GM23248 (cell line): ENCODE results near the gene CLPTM1L. TPM values are rescaled to one million over a fixed set of nuclear protein-coding genes. Genes with fewer than 3 reads are reported as not detected.

Experiments used
- DNase-seq: peaks from one replicate; pipeline ENCODE4 v3.0.0-alpha.2; 2015
- H2AFZ ChIP-seq: fragments of 200-600 bp; sonication (generic); 2 replicates; pipeline ENCODE4 v1.6.1; 2016; ENCODE audit warnings: antibody characterized with exemption
- H3F3A ChIP-seq: fragments of 200-600 bp; sonication (generic); 2 replicates; pipeline ENCODE4 v1.6.1; 2016; ENCODE audit warnings: mild to moderate bottlenecking, antibody characterized with exemption, mixed run types; ENCODE audit not compliant: insufficient read depth
- H3K27ac ChIP-seq: fragments of 200-600 bp; sonication (generic); 2 replicates; pipeline ENCODE4 v1.5.1; 2016; ENCODE audit warnings: mild to moderate bottlenecking
- H3K27me3 ChIP-seq: fragments of 200-600 bp; sonication (generic); replicated peaks from 2 replicates; pipeline ENCODE4 v1.6.1; 2016; ENCODE audit warnings: mild to moderate bottlenecking; ENCODE audit not compliant: insufficient read depth
- H3K36me3 ChIP-seq: fragments of 200-600 bp; sonication (generic); 2 replicates; pipeline ENCODE4 v1.6.1; 2016; ENCODE audit warnings: low read depth, mild to moderate bottlenecking
- H3K4me1 ChIP-seq: fragments of 200-600 bp; sonication (generic); 2 replicates; pipeline ENCODE4 v1.6.1; 2016; ENCODE audit warnings: mild to moderate bottlenecking; ENCODE audit not compliant: insufficient read depth
- H3K4me2 ChIP-seq: fragments of 200-600 bp; sonication (generic); one replicate; pipeline ENCODE4 v1.6.1; 2016; ENCODE audit warnings: mild to moderate bottlenecking; ENCODE audit not compliant: unreplicated experiment
- H3K4me3 ChIP-seq: fragments of 200-600 bp; sonication (generic); 2 replicates; pipeline ENCODE4 v1.5.1; 2016; ENCODE audit warnings: mild to moderate bottlenecking
- H3K79me2 ChIP-seq: fragments of 200-600 bp; sonication (generic); 2 replicates; pipeline ENCODE4 v1.6.1; 2016; ENCODE audit warnings: mild to moderate bottlenecking; ENCODE audit not compliant: insufficient read depth
- H3K9ac ChIP-seq: fragments of 200-600 bp; sonication (generic); 2 replicates; pipeline ENCODE4 v1.6.1; 2016; ENCODE audit warnings: mild to moderate bottlenecking
- H3K9me2 ChIP-seq: fragments of 200-600 bp; sonication (generic); 2 replicates; pipeline ENCODE4 v1.6.1; 2016; ENCODE audit warnings: mixed run types, mild to moderate bottlenecking, moderate library complexity; ENCODE audit not compliant: insufficient read depth
- H3K9me3 ChIP-seq: fragments of 200-600 bp; sonication (generic); one replicate; pipeline ENCODE4 v1.6.1; 2017; ENCODE audit warnings: low read depth
- H4K20me1 ChIP-seq: fragments of 200-600 bp; sonication (generic); 2 replicates; pipeline ENCODE4 v1.6.0; 2016; ENCODE audit not compliant: insufficient read depth
- EZH2 ChIP-seq: fragments of 200-600 bp; sonication (generic); IDR thresholded peaks from 2 replicates; pipeline ENCODE4 v1.6.1; 2018; ENCODE audit warnings: antibody characterized with exemption, mild to moderate bottlenecking; ENCODE audit not compliant: insufficient read depth, poor library complexity, severe bottlenecking
- EZH2phosphoT487 ChIP-seq: fragments of 200-600 bp; sonication (generic); IDR thresholded peaks from 2 replicates; pipeline ENCODE4 v1.6.1; 2018; ENCODE audit warnings: antibody characterized with exemption, moderate library complexity, mild to moderate bottlenecking, low read depth; ENCODE audit not compliant: insufficient read depth
- WGBS, 2 experiments: methylation state at CpG; one replicate each; pipeline ENCODE4 v1.1.6; 2015 to 2017; ENCODE audit warnings: low lambda C conversion rate in 2 of 2, low coverage in 1 of 2; ENCODE audit errors: missing lambda C conversion rate in 2 of 2; 5-methylcytosine and 5-hydroxymethylcytosine counted together
- in situ Hi-C: fragments of 300-500 bp; cut with MboI; formaldehyde crosslinking; loops from 2 replicates; pipeline ENCODE4 v1.15.0; 2020
- polyA plus RNA-seq: library from polyadenylated mRNA; unstranded; fragments of >200 nt; fragmentation: Nextera tagmentation; extraction: Ambion mirVana; gene quantifications from 2 replicates; pipeline ENCODE4 v1.2.1, GENCODE V29; 2016
- total RNA-seq: library from RNA; depleted of rRNA; stranded (reverse); fragments of >200 nt; shearing (Covaris generic); gene quantifications from 2 replicates; pipeline ENCODE4 v1.2.3, GENCODE V29; 2014

CLPTM1L gene
- total and polyA plus RNA-seq, 2 experiments from 2014 or later, result 25.6 to 135 TPM

DNA sequence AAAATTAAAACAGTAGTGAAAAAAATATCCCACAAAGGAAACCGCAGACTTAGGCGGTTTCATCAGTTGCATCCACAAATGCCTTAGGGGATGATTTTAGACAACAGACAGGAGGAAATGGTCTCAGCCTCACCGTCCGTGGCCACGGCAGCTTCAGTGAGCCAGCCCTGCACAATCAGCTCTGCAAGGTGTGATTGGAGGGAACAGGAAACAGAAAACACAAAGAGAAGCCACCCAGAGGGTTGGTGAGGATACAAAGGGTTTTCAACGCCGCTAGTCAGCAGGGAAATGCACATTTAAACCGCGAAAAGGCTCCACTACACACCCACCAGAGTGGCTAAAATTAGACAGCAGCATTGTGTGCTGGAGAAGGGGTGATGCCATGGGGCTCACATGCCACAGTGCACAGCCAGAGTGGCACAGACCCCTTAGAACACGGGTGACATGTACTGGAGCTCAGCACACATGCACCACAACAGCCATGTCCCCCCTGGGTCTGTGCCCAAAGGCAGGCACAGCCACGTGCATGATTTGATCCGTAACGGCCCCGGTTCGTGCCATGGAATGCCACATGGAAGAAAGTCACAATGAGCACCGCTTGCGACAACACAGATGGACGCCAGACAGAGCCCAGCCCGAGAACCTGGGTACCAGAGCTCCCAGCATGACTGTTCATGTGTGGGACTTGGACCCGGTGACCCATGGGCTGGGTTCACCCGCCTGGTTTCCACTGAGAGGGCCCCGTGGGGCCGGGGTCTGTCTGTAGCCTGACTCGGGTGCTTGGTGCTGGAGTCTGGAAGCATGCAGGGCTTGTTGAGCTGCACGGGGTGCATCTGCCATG is 31.7 kb downstream of the CLPTM1L start:
- 0 out of 2 replicates have a peak, but pooled peaks cover 10% of the 10 kb centered on the region for H3K27me3 ChIP-seq
- TF ChIP-seq EZH2phosphoT487, result no peak
- no peak for TF ChIP-seq EZH2
- no peaks in the 10 kb centered on the region; the same call in 1 of the 2 replicates for H3K36me3 ChIP-seq
- DNase-seq, result no peak
- no peaks in the 10 kb centered on the region for H3K79me2 ChIP-seq
- no peaks in the 10 kb centered on the region for H3K9me2 ChIP-seq
- H4K20me1 ChIP-seq, result no peaks in the 10 kb centered on the region
- no peak overlapping the region for H3K4me2 ChIP-seq
- H3K27ac ChIP-seq, result no peak overlapping the region
- no peaks in the 10 kb centered on the region for H3K9me3 ChIP-seq
- 23 to 24% methylated on average over 25 of the region's 25 CpGs for WGBS, 2 experiments
- no peak overlapping the region for H3K4me3 ChIP-seq
- no peak overlapping the region for H3K9ac ChIP-seq
- H2AFZ ChIP-seq, result no peak overlapping the region
- in situ Hi-C loops, result no loop called here
- H3K4me1 ChIP-seq, result no peaks in the 10 kb centered on the region
- H3F3A ChIP-seq, result peaks cover 10% of the 10 kb centered on the region; the same call in 1 of the 2 replicates

DNA sequence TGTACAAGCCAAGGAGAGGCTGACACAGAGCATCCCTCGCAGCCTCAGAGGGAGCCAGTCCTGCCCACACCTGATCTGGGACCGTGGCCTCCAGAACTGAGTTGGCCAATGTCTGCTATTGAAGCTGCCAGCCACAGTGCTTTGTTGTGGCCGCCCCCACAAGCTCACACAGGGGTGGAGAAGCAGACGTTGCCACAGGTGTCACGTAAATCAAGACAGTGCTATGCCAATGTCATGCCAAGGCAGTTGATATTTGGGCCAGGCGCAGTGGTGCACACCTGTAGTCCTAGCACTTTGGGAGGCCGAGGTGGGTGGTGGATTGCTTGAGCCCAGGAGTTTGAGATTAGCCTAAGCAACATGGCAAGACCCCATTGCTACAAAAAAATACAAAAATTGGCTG is 32.7 kb downstream of the CLPTM1L start:
- no peak overlapping the region for H3K27ac ChIP-seq
- H3K9ac ChIP-seq, result no peak overlapping the region
- H3K9me3 ChIP-seq, result no peaks in the 10 kb centered on the region
- H3F3A ChIP-seq, result 0 out of 2 replicates have a peak, but pooled peaks cover 6% of the 10 kb centered on the region
- in situ Hi-C loops, result no loop called here
- no peak for DNase-seq
- no peaks in the 10 kb centered on the region for H4K20me1 ChIP-seq
- H3K4me2 ChIP-seq, result no peak overlapping the region
- 0 out of 2 replicates have a peak, but pooled peaks cover 10% of the 10 kb centered on the region for H3K27me3 ChIP-seq
- H3K9me2 ChIP-seq, result no peaks in the 10 kb centered on the region
- no peaks in the 10 kb centered on the region for H3K4me1 ChIP-seq
- no peak overlapping the region for H3K4me3 ChIP-seq
- H3K36me3 ChIP-seq, result no peaks in the 10 kb centered on the region
- WGBS, 2 experiments, result 64 to 65% methylated on average over 7 of the region's 7 CpGs
- TF ChIP-seq EZH2, result no peak
- no peak for TF ChIP-seq EZH2phosphoT487
- H2AFZ ChIP-seq, result no peak overlapping the region
- H3K79me2 ChIP-seq, result no peaks in the 10 kb centered on the region

DNA sequence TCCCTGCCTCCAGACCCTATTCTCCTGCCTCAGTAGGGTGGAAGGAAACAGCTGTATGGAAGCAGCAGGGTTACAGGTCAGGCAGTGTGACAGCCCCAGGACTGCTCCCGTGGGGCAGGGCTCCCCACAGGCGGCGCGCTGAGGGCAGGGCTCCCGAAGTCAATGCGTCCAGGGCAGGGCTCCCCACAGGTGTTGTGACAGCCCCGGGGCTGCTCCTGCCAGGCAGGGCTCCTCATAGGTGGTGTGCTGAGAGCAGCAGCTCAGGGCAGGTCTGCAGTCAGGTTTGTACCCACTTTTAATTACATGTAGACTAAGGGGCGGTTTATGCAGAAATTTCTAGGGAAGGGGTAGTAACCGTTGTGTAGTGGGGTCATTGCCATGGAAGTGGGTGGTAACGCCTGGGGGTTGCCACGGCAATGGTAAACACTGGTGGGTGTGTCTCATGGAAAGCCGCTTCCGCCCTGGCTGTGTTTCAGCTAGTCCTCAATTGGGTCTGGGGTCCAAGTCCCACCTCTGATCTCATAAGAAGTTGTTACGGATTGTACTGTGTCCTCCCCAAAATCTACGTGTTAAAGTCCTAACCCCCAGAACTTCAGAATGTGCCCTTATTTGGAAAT is 33.4 kb downstream of the CLPTM1L start:
- in situ Hi-C loops, result no loop called here
- H3K79me2 ChIP-seq, result no peaks in the 10 kb centered on the region
- no peaks in the 10 kb centered on the region for H3K36me3 ChIP-seq
- no peak overlapping the region for H3K9ac ChIP-seq
- H3K27ac ChIP-seq, result no peak overlapping the region
- TF ChIP-seq EZH2phosphoT487 (no peak), EZH2 (no peak)
- H4K20me1 ChIP-seq, result no peaks in the 10 kb centered on the region
- no peaks in the 10 kb centered on the region for H3K4me1 ChIP-seq
- H3F3A ChIP-seq, result 0 out of 2 replicates have a peak, but pooled peaks cover under 1% of the 10 kb centered on the region
- no peaks in the 10 kb centered on the region for H3K9me3 ChIP-seq
- H3K27me3 ChIP-seq, result 0 out of 2 replicates have a peak, but pooled peaks cover 10% of the 10 kb centered on the region
- H3K9me2 ChIP-seq, result no peaks in the 10 kb centered on the region
- no peak overlapping the region for H3K4me3 ChIP-seq
- WGBS, 2 experiments, result 73 to 75% methylated on average over 15 of the region's 15 CpGs
- DNase-seq, result no peak
- H2AFZ ChIP-seq, result no peak overlapping the region
- no peak overlapping the region for H3K4me2 ChIP-seq

DNA sequence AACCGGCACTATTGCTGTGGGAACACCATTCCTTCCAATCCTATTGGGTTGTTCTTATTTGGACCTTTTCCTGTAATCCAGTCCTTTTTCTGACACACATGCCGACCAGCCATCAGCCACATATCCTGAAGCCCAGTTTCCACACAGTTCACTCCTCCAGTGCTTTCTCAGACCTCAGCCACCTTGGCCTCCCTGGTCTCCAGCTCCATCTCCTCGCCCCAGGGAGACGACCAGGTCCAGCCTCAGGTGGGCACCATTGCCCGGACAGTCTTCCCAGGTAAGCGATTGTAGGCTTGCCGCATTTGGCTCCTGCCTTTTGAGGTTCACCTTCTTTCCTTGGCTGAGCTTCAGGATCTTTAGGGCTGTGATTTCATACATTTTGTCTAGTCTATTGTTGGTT is 34.8 kb downstream of the CLPTM1L start:
- Histone ChIP-seq H3K4me1 (no peaks in the 10 kb centered on the region), H3K79me2 (no peaks in the 10 kb centered on the region), H2AFZ (no peak overlapping the region), H3K27ac (no peak overlapping the region), H4K20me1 (no peaks in the 10 kb centered on the region), H3K4me3 (no peak overlapping the region), H3K9me2 (no peaks in the 10 kb centered on the region), H3K27me3 (0 out of 2 replicates have a peak, but pooled peaks cover 10% of the 10 kb centered on the region), H3F3A (no peaks in the 10 kb centered on the region), H3K36me3 (no peaks in the 10 kb centered on the region), H3K4me2 (no peak overlapping the region), H3K9me3 (no peaks in the 10 kb centered on the region), H3K9ac (no peak overlapping the region)
- in situ Hi-C loops, result no loop called here
- WGBS, 2 experiments, result 59 to 63% methylated on average over 7 of the region's 7 CpGs
- DNase-seq, result no peak
- no peak for TF ChIP-seq EZH2
- no peak for TF ChIP-seq EZH2phosphoT487
